ENCODE measurements around the gene B4GALT4.
A peak's percentile ranks its signal among the peaks of the same experiment; 100 is the strongest.
"Not testable (repeated sequence)": the region's sequence is repeated elsewhere in the genome, so short reads cannot be mapped to it uniquely, and the experiment has no call there.

The B4GALT4 gene

GRCh38 chr3:119240591-119241434 is at the start of gene B4GALT4:
Gene B4GALT4, minus strand, starts transcription at chr3:119240878. Its CDS starts 10,779 bp downstream, at chr3:119230099.
- peak in 50 of 51 donors; percentile 27 to 85 (median 70) for DNase-seq

GRCh38 chr3:119289404-119289770 is 48.7 kb upstream of the B4GALT4 start:
- DNase-seq = no peak

GRCh38 chr3:119288669-119289403 is 48.2 kb upstream of the B4GALT4 start:
- DNase-seq = no peak

- peak in 8 of 51 donors; percentile 14 to 49 (median 28) for DNase-seq
Observed at GRCh38 chr3:119279584-119280243, 39.0 kb upstream of the B4GALT4 start.

- peak in 23 of 51 donors; percentile 10 to 76 (median 36) for DNase-seq
Observed at GRCh38 chr3:119279101-119279554, 38.5 kb upstream of the B4GALT4 start.

GRCh38 chr3:119276680-119277079 is 36.0 kb upstream of the B4GALT4 start:
- no peak for DNase-seq

- not testable (repeated sequence) for DNase-seq
Observed at GRCh38 chr3:119270212-119270611, 29.5 kb upstream of the B4GALT4 start.

GRCh38 chr3:119261055-119261454 is 20.4 kb upstream of the B4GALT4 start:
- DNase-seq = no peak

GRCh38 chr3:119259821-119260220 is 19.1 kb upstream of the B4GALT4 start:
- no peak for DNase-seq

- DNase-seq = no peak
Observed at GRCh38 chr3:119258915-119259314, 18.2 kb upstream of the B4GALT4 start.

- DNase-seq = no peak
Observed at GRCh38 chr3:119257654-119258410, 17.2 kb upstream of the B4GALT4 start.

- DNase-seq = no peak
Observed at GRCh38 chr3:119257111-119257510, 16.4 kb upstream of the B4GALT4 start.

- DNase-seq = no peak
Observed at GRCh38 chr3:119255214-119255613, 14.5 kb upstream of the B4GALT4 start.

GRCh38 chr3:119245778-119246177 is 5.1 kb upstream of the B4GALT4 start:
- DNase-seq = peak in 2 of 51 donors; percentile 5 to 11

- DNase-seq = no peak
Observed at GRCh38 chr3:119243712-119244111, 3.0 kb upstream of the B4GALT4 start.

- not testable (repeated sequence) for DNase-seq
Observed at GRCh38 chr3:119243058-119243529, 2.4 kb upstream of the B4GALT4 start.

- not testable (repeated sequence) for DNase-seq
Observed at GRCh38 chr3:119242387-119243057, 1.8 kb upstream of the B4GALT4 start.

- peak in 21 of 51 donors; percentile 20 to 68 (median 49) for DNase-seq
Observed at GRCh38 chr3:119240101-119240590, 532 bp downstream of the B4GALT4 start.

GRCh38 chr3:119239206-119239820 is 1.4 kb downstream of the B4GALT4 start:
- no peak for DNase-seq

GRCh38 chr3:119238363-119238762 is 2.3 kb downstream of the B4GALT4 start:
- DNase-seq = no peak
